Endothelial cell (in vitro differentiated cells): ENCODE data around the gene PRSS57. TPM values are rescaled to one million over a fixed set of nuclear protein-coding genes. Genes with fewer than 3 reads are reported as not detected.

Experiments
- DNase-seq: peaks from one replicate; pipeline ENCODE4 v3.0.0; 2021; ENCODE audit warnings: low spot score
- H3K27ac Mint-ChIP-seq: one replicate; pipeline ENCODE4 v1.8.0; 2021; ENCODE audit warnings: mixed read lengths, inconsistent platforms; ENCODE audit not compliant: unreplicated experiment
- H3K27me3 Mint-ChIP-seq: one replicate; pipeline ENCODE4 v1.8.0; 2021; ENCODE audit warnings: mild to moderate bottlenecking, moderate library complexity, mixed read lengths, inconsistent platforms; ENCODE audit not compliant: unreplicated experiment
- H3K36me3 Mint-ChIP-seq: one replicate; pipeline ENCODE4 v1.8.0; 2021; ENCODE audit warnings: mild to moderate bottlenecking, low read depth, mixed read lengths, inconsistent platforms; ENCODE audit not compliant: unreplicated experiment
- H3K4me1 Mint-ChIP-seq: one replicate; pipeline ENCODE4 v1.8.0; 2021; ENCODE audit warnings: mild to moderate bottlenecking, mixed read lengths, inconsistent platforms; ENCODE audit not compliant: unreplicated experiment
- H3K4me3 Mint-ChIP-seq: one replicate; pipeline ENCODE4 v1.8.0; 2021; ENCODE audit warnings: mild to moderate bottlenecking, mixed read lengths, inconsistent platforms; ENCODE audit not compliant: unreplicated experiment
- H3K9me3 Mint-ChIP-seq: one replicate; pipeline ENCODE4 v1.8.0; 2021; ENCODE audit warnings: mixed read lengths, inconsistent platforms; ENCODE audit not compliant: unreplicated experiment
- total RNA-seq: library from RNA; stranded (reverse); fragmentation: NEBNext Ultra II Directional; extraction: Animal tissue kit (Norgen Biotek cat#: 25700); gene quantifications from one replicate; pipeline ENCODE4 v1.2.1, GENCODE V29; 2021; ENCODE audit not compliant: unreplicated experiment
- TF ChIP-seq, protein P1 (sequence below): fragments of 200-600 bp; sonication (generic); IDR thresholded peaks from one replicate; pipeline ENCODE4 v1.5.0; 2021; ENCODE audit warnings: antibody characterized with exemption; ENCODE audit not compliant: unreplicated experiment

The PRSS57 gene
- total RNA-seq, 1 donor from 2014 or later, result not detected

- no peaks in the 10 kb centered on the region for H3K9me3 Mint-ChIP-seq
- DNase-seq, result no peak
- no peak overlapping the region for H3K27ac Mint-ChIP-seq
- no peaks in the 10 kb centered on the region for H3K36me3 Mint-ChIP-seq
- H3K4me1 Mint-ChIP-seq, result peaks cover 2% of the 10 kb centered on the region
- TF ChIP-seq, protein P1, sequence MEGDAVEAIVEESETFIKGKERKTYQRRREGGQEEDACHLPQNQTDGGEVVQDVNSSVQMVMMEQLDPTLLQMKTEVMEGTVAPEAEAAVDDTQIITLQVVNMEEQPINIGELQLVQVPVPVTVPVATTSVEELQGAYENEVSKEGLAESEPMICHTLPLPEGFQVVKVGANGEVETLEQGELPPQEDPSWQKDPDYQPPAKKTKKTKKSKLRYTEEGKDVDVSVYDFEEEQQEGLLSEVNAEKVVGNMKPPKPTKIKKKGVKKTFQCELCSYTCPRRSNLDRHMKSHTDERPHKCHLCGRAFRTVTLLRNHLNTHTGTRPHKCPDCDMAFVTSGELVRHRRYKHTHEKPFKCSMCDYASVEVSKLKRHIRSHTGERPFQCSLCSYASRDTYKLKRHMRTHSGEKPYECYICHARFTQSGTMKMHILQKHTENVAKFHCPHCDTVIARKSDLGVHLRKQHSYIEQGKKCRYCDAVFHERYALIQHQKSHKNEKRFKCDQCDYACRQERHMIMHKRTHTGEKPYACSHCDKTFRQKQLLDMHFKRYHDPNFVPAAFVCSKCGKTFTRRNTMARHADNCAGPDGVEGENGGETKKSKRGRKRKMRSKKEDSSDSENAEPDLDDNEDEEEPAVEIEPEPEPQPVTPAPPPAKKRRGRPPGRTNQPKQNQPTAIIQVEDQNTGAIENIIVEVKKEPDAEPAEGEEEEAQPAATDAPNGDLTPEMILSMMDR, result no peak
- H3K4me3 Mint-ChIP-seq, result peak overlapping the region; percentile 83
- H3K27me3 Mint-ChIP-seq, result peaks cover 8% of the 10 kb centered on the region
Observed at GRCh38 chr19:678791-679388, 16.4 kb downstream of the PRSS57 start.

GRCh38 chr19:677601-678436 is 17.4 kb downstream of the PRSS57 start:
- DNase-seq, result no peak
- H3K4me3 Mint-ChIP-seq, result no peak overlapping the region

GRCh38 chr19:677201-677600 is 18.1 kb downstream of the PRSS57 start:
- Mint-ChIP-seq H3K4me1 (peaks cover 2% of the 10 kb centered on the region), H3K36me3 (no peaks in the 10 kb centered on the region), H3K27me3 (peaks cover 8% of the 10 kb centered on the region), H3K27ac (no peak overlapping the region), H3K9me3 (no peaks in the 10 kb centered on the region), H3K4me3 (no peak overlapping the region)
- no peak for DNase-seq
- TF ChIP-seq, protein P1, result no peak

More at GRCh38 chr19:677601-678436, 17.4 kb downstream of the PRSS57 start:
- TF ChIP-seq, protein P1, result no peak
- Mint-ChIP-seq H3K9me3 (no peaks in the 10 kb centered on the region), H3K36me3 (no peaks in the 10 kb centered on the region), H3K27me3 (peaks cover 8% of the 10 kb centered on the region), H3K27ac (no peak overlapping the region), H3K4me1 (peaks cover 2% of the 10 kb centered on the region)

- H3K36me3 Mint-ChIP-seq, result no peaks in the 10 kb centered on the region
- no peak for DNase-seq
- peaks cover 2% of the 10 kb centered on the region for H3K4me1 Mint-ChIP-seq
- no peaks in the 10 kb centered on the region for H3K9me3 Mint-ChIP-seq
- peak within 1 kb of the TSS; percentile 74 for H3K4me3 Mint-ChIP-seq
- H3K27ac Mint-ChIP-seq, result no peak within 1 kb of the TSS
- TF ChIP-seq, protein P1, result no peak
- H3K27me3 Mint-ChIP-seq, result peaks cover 8% of the 10 kb centered on the region
Observed at GRCh38 chr19:676339-677105, 18.7 kb downstream of the PRSS57 start, which contains the start of gene FSTL3. Gene FSTL3, plus strand, starts transcription at chr19:676392. Its CDS starts 32 bp downstream, at chr19:676424.
